GM12878 (cell line): ENCODE results near the gene RUVBL2. TPM values are rescaled to one million over a fixed set of nuclear protein-coding genes. Genes with fewer than 3 reads are reported as not detected.

Experiments used
- ATAC-seq: fragments of 200-7000 bp; cut with Tn5 transposase; 3 replicates; pipeline ENCODE4 v1.9.1; 2020; ENCODE audit warnings: mild to moderate bottlenecking, moderate library complexity
- BruUV-seq: library from RNA; stranded (reverse); fragments of 400-500 nt; replicated peaks from 2 replicates; lab custom pipeline; 2021; lab: Mats Ljungman, UMichigan
- CTCF ChIA-PET: fragments of 300-600 bp; sonication (Branson Sonifier 250); formaldehyde crosslinking; extraction: SDS; loops from one replicate; lab custom pipeline; 2021; ENCODE audit warnings: inconsistent platforms; lab: Yijun Ruan, JAX
- POLR2A ChIA-PET: fragments of 350-600 bp; formaldehyde crosslinking; extraction: SDS; loops from one replicate; lab custom pipeline; 2021; ENCODE audit warnings: inconsistent platforms; lab: Charles Lee
- RAD21 ChIA-PET: fragments of 300-600 bp; sonication (Branson Sonifier 250); formaldehyde crosslinking; loops from one replicate; lab custom pipeline; 2023; ENCODE audit warnings: antibody characterized with exemption; ENCODE audit not compliant: unreplicated experiment; lab: Charles Lee
- SMC1A ChIA-PET: fragments of 300-600 bp; sonication (Branson Sonifier 250); formaldehyde crosslinking; loops from one replicate; lab custom pipeline; 2023; ENCODE audit not compliant: unreplicated experiment, uncharacterized antibody; lab: Charles Lee
- DNase-seq: peaks from one replicate; pipeline ENCODE4 v3.0.0-alpha.2; 2011; ENCODE audit warnings: low read depth, low spot score
- FAIRE-seq: peaks from 3 replicates; lab custom pipeline; 2011; peaks lifted over from hg19 to GRCh38; lab: Jason Lieb, UNC
- H2AFZ ChIP-seq: 2 replicates; pipeline ENCODE4 v1.6.0; 2011; ENCODE audit warnings: low read depth, low read length, control low read depth; ENCODE audit not compliant: control insufficient read depth
- H3K27ac ChIP-seq: 2 replicates; pipeline ENCODE4 v1.5.1; 2011; ENCODE audit warnings: control low read depth; ENCODE audit not compliant: control insufficient read depth, insufficient read depth
- H3K27me3 ChIP-seq, 2 experiments: replicated peaks in 1 of 2; 2 replicates each; pipeline versions ENCODE4 v1.6.0 to v1.6.1; 2011; ENCODE audit warnings: low read length in 1 of 2; ENCODE audit not compliant: control insufficient read depth in 2 of 2, insufficient read depth in 2 of 2
- H3K36me3 ChIP-seq, 2 experiments: 2 replicates each; pipeline ENCODE4 v1.5.1; 2011; ENCODE audit warnings: low read length in 1 of 2; ENCODE audit not compliant: control insufficient read depth in 2 of 2, insufficient read depth in 2 of 2
- H3K4me1 ChIP-seq: 2 replicates; pipeline ENCODE4 v1.6.1; 2011; ENCODE audit warnings: mild to moderate bottlenecking, low read length, moderate library complexity, mixed read lengths; ENCODE audit not compliant: control insufficient read depth, insufficient read depth
- H3K4me2 ChIP-seq: 2 replicates; pipeline ENCODE4 v1.6.0; 2011; ENCODE audit warnings: control low read depth; ENCODE audit not compliant: control insufficient read depth, insufficient read depth
- H3K4me3 ChIP-seq: fragments of 200-600 bp; sonication (generic); 2 replicates; pipeline ENCODE4 v1.5.1; 2016
- H3K79me2 ChIP-seq: 2 replicates; pipeline ENCODE4 v1.6.0; 2011; ENCODE audit warnings: low read length; ENCODE audit not compliant: control insufficient read depth, insufficient read depth
- H3K9ac ChIP-seq: 2 replicates; pipeline ENCODE4 v1.8.0; 2011; ENCODE audit warnings: low read length, control low read depth, mixed read lengths; ENCODE audit not compliant: control insufficient read depth, insufficient read depth
- H3K9me3 ChIP-seq: replicated peaks from 3 replicates; pipeline ENCODE4 v1.5.1; 2011; ENCODE audit warnings: mild to moderate bottlenecking, low read length; ENCODE audit not compliant: control insufficient read depth, insufficient read depth
- H4K20me1 ChIP-seq: 2 replicates; pipeline ENCODE4 v1.6.0; 2011; ENCODE audit not compliant: control insufficient read depth, insufficient read depth
- ASH2L ChIP-seq: fragments of 300-600, 200-600 bp; sonication (generic); IDR thresholded peaks from 2 replicates; pipeline ENCODE4 v1.6.1; 2017; ENCODE audit warnings: low read depth, mild to moderate bottlenecking, borderline replicate concordance
- EZH2 ChIP-seq: IDR thresholded peaks from 2 replicates; pipeline ENCODE4 v1.6.1; 2012; ENCODE audit warnings: low read depth, mild to moderate bottlenecking, control low read depth, inconsistent platforms, low read length, borderline replicate concordance; ENCODE audit not compliant: control insufficient read depth
- GATAD2B ChIP-seq: fragments of 450-650 bp; conservative IDR thresholded peaks from 2 replicates; pipeline ENCODE4 v1.6.1; 2017; ENCODE audit warnings: low read depth, mild to moderate bottlenecking, moderate library complexity
- HDAC2 ChIP-seq: fragments of 200-600 bp; sonication (generic); IDR thresholded peaks from 2 replicates; pipeline ENCODE4 v1.6.1; 2017
- IKZF2 ChIP-seq, 2 experiments: fragments of 450-650 bp; IDR thresholded peaks; 2 replicates each; pipeline ENCODE4 v1.6.1; 2017; ENCODE audit warnings: mild to moderate bottlenecking in 2 of 2, moderate library complexity in 2 of 2
- KDM1A ChIP-seq: fragments of 200-600 bp; sonication (generic); IDR thresholded peaks from 2 replicates; pipeline ENCODE4 v1.6.1; 2016; ENCODE audit warnings: borderline replicate concordance
- NFXL1 ChIP-seq: fragments of 450-650 bp; IDR thresholded peaks from 2 replicates; pipeline ENCODE4 v1.6.1; 2017; ENCODE audit warnings: antibody characterized with exemption, mild to moderate bottlenecking, borderline replicate concordance
- NFYA ChIP-seq: IDR thresholded peaks from 2 replicates; pipeline ENCODE4 v1.6.1; 2011; ENCODE audit warnings: low read depth, mild to moderate bottlenecking, low read length, improper control_type of control experiment, borderline replicate concordance
- NR2F1 ChIP-seq: fragments of 450-650 bp; conservative IDR thresholded peaks from 2 replicates; pipeline ENCODE4 v1.6.1; 2017; ENCODE audit warnings: mild to moderate bottlenecking
- NRF1 ChIP-seq: conservative IDR thresholded peaks from 2 replicates; pipeline ENCODE4 v1.6.1; 2011; ENCODE audit warnings: mild to moderate bottlenecking, low read depth, low read length, improper control_type of control experiment
- PAX5 ChIP-seq: IDR thresholded peaks from 2 replicates; pipeline ENCODE4 v1.6.1; 2011; ENCODE audit warnings: low read depth, low read length, borderline replicate concordance
- RUNX3 ChIP-seq: IDR thresholded peaks from 2 replicates; pipeline ENCODE4 v1.6.1; 2012; ENCODE audit warnings: low read length, inconsistent platforms
- SPI1 ChIP-seq: IDR thresholded peaks from 2 replicates; pipeline ENCODE4 v1.6.1; 2011; ENCODE audit warnings: low read depth, mild to moderate bottlenecking, low read length, moderate library complexity, borderline replicate concordance; ENCODE audit not compliant: insufficient read depth
- YBX1 ChIP-seq: fragments of 450-650 bp; IDR thresholded peaks from 2 replicates; pipeline ENCODE4 v1.6.1; 2016; ENCODE audit warnings: antibody characterized with exemption
- ZBED1 ChIP-seq: IDR thresholded peaks from 2 replicates; pipeline ENCODE4 v1.6.1; 2016; ENCODE audit warnings: borderline replicate concordance
- ZBTB40 ChIP-seq: fragments of 450-650 bp; IDR thresholded peaks from 2 replicates; pipeline ENCODE4 v1.6.1; 2016; ENCODE audit warnings: mild to moderate bottlenecking, moderate library complexity, borderline replicate concordance
- ZNF622 ChIP-seq: fragments of 450-650 bp; IDR thresholded peaks from 2 replicates; pipeline ENCODE4 v1.6.1; 2017; ENCODE audit warnings: mild to moderate bottlenecking, inconsistent platforms
- WGBS: methylation state at CpG from one replicate; pipeline ENCODE4 v1.1.6; 2016; ENCODE audit warnings: low lambda C conversion rate; ENCODE audit not compliant: insufficient replicate concordance, insufficient coverage; ENCODE audit errors: missing lambda C conversion rate; 5-methylcytosine and 5-hydroxymethylcytosine counted together
- in situ Hi-C: fragments of 300-500 bp; cut with MboI; formaldehyde crosslinking; loops from 9 replicates; pipeline ENCODE4 v1.14.3; 2018; ENCODE audit warnings: mixed read lengths
- intact Hi-C: fragments of 100-400 bp; cut with micrococcal nuclease; formaldehyde crosslinking; loops from one replicate; pipeline ENCODE4 v1.14.2; 2022; ENCODE audit not compliant: unreplicated experiment
- polyA plus RNA-seq, 11 experiments: library from polyadenylated mRNA; depleted of rRNA in 4 of 11; unstranded in 6 of 11; stranded (reverse) in 5 of 11; fragments of >200 nt; fragmentation: Nextera tagmentation in 4 of 11; fragmentation: Illumina TruSeq in 1 of 11; extraction: Ambion mirVana in 4 of 11; extraction: Trizol in 1 of 11; gene quantifications; 1 replicate in 1 of 11; 2 replicates in 10 of 11; pipeline versions ENCODE4 v1.2.1 to v1.2.3, GENCODE V29; 2011 to 2016; ENCODE audit warnings: inconsistent platforms in 2 of 11, missing spikeins in 2 of 11, low read depth in 1 of 11
- total RNA-seq, 4 experiments: library from RNA; depleted of rRNA in 3 of 4; stranded (reverse); fragments of >200 nt in 3 of 4; fragmentation: Illumina TruSeq in 1 of 4; extraction: Trizol in 1 of 4; gene quantifications; 2 replicates each; pipeline versions ENCODE4 v1.2.1 to v1.2.3, GENCODE V29; 2013 to 2021
- TF ChIP-seq, protein P1 (sequence below), 3 experiments: IDR thresholded peaks in 2 of 3; conservative IDR thresholded peaks in 1 of 3; 2 replicates each; pipeline ENCODE4 v1.5.1; 2011; ENCODE audit warnings: low read depth in 3 of 3, low read length in 3 of 3, mild to moderate bottlenecking in 3 of 3, control low read depth in 2 of 3, moderate library complexity in 2 of 3, inconsistent platforms in 1 of 3, mixed read lengths in 1 of 3; ENCODE audit not compliant: control insufficient read depth in 2 of 3, insufficient read depth in 1 of 3; ENCODE audit errors: extremely low read depth in 1 of 3

The RUVBL2 gene
- total and polyA plus RNA-seq, 10 of the 15 experiments (the other 5 are each of a cell fraction or from before 2014, with no cell fraction given): 33.8 to 224 (median 125) TPM

DNA sequence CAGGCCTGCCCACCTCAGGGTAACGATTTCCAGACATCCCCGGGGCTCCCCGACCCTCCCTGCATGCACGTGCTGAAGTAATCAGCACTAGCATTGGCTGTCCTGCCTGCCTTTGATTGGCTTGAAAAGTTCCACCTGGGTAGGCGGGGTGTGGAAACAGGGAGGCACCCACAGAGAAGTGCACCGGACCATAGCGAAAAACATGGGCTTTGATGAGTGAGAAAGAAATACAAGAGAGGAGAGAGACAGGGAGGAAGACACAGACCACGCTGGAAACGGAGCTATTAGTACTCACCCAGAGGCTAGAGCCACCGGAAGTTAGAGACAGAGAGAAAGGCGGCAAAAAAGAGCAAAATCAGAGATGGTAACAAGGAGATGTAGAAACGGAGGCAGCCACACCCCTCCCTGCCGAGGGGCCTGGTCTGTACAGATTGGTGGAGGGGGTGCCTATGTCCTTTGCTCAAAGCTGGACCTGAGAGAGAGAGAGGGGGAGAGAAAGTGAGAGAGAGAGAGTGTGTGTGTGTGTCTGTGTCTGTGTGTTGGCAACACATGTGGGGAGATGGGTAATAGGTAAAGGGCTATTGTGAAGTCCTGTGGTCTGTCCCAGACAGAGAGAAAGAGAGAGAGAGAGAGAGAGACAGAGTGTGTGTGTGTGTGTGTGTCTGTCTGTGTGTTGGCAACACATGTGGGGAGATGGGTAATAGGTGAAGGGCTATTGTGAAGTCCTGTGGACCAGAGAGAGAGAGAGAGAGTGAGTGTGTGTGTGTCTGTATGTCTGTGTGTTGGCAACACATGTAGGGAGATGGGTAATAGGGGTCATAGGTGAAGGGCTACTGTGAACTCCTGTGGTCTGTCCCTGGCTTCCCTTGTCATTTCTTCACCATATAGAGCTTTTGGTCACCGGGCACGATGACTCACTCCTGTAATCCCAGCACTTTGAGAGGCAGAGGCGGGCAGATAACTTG lies 27.5 kb downstream of the RUVBL2 start:
- Histone ChIP-seq H2AFZ (peak overlapping the region; percentile 15), H3K9ac (no peak overlapping the region), H3K4me2 (no peak overlapping the region), H4K20me1 (no peaks in the 10 kb centered on the region), H3K9me3 (no peaks in the 10 kb centered on the region), H3K4me1 (peaks cover 15% of the 10 kb centered on the region), H3K4me3 (no peak overlapping the region), H3K27ac (no peak overlapping the region), H3K36me3 (no peaks in the 10 kb centered on the region; a peak in 1 of 4 replicates), H3K27me3 (no peaks in the 10 kb centered on the region), H3K79me2 (no peaks in the 10 kb centered on the region)
- DNase-seq (no peak), FAIRE-seq (no peak), ATAC-seq (peak; percentile 16; the same call in 2 of the 3 replicates)
- POLR2A ChIA-PET: interaction anchor here (0.5 kb wide), 1 partner anchor 140 kb away, joined by 5 read pairs; no protein-coding TSS in a partner anchor
- CTCF ChIA-PET: interaction anchor here (0.8 to 1.8 kb wide), 2 partner anchors 77 to 178 kb away, joined by 3 to 5 read pairs; no protein-coding TSS in a partner anchor
- WGBS: 12% methylated on average over 16 of the region's 16 CpGs
- in situ Hi-C loops (no loop called here), intact Hi-C loops (no loop called here)
- RAD21 ChIA-PET: interaction anchor here (0.6 kb wide), 1 partner anchor 247 kb away, joined by 3 read pairs; no protein-coding TSS in a partner anchor
- no TSS peak for BruUV-seq
- SMC1A ChIA-PET: no interaction called here
- TF ChIP-seq KDM1A (no peak), HDAC2 (no peak), IKZF2 (IDR thresholded peaks at IDR 0.05) (no peak), YBX1 (no peak), ZNF622 (no peak), EZH2 (no peak), ASH2L (no peak), NRF1 (no peak), NFYA (no peak), PAX5 (0 out of 2 replicates have a peak, but pooled peaks have one; percentile 40), ZBED1 (no peak), NR2F1 (peak; percentile 80), RUNX3 (peak; percentile 9; the same call in 1 of the 2 replicates), GATAD2B (no peak), NFXL1 (no peak), SPI1 (no peak), ZBTB40 (no peak)
- TF ChIP-seq, protein P1, sequence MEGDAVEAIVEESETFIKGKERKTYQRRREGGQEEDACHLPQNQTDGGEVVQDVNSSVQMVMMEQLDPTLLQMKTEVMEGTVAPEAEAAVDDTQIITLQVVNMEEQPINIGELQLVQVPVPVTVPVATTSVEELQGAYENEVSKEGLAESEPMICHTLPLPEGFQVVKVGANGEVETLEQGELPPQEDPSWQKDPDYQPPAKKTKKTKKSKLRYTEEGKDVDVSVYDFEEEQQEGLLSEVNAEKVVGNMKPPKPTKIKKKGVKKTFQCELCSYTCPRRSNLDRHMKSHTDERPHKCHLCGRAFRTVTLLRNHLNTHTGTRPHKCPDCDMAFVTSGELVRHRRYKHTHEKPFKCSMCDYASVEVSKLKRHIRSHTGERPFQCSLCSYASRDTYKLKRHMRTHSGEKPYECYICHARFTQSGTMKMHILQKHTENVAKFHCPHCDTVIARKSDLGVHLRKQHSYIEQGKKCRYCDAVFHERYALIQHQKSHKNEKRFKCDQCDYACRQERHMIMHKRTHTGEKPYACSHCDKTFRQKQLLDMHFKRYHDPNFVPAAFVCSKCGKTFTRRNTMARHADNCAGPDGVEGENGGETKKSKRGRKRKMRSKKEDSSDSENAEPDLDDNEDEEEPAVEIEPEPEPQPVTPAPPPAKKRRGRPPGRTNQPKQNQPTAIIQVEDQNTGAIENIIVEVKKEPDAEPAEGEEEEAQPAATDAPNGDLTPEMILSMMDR (IDR thresholded peaks at IDR 0.05 in 2 of 3, conservative IDR thresholded peaks at IDR 0.05 in 1 of 3; ENCODE audit: control insufficient read depth in 2 of 3, extremely low read depth in 1 of 3, insufficient read depth in 1 of 3, low read depth in 3 of 3, low read length in 3 of 3): no peak
